ENCODE data around the gene ARHGAP40.

DNA sequence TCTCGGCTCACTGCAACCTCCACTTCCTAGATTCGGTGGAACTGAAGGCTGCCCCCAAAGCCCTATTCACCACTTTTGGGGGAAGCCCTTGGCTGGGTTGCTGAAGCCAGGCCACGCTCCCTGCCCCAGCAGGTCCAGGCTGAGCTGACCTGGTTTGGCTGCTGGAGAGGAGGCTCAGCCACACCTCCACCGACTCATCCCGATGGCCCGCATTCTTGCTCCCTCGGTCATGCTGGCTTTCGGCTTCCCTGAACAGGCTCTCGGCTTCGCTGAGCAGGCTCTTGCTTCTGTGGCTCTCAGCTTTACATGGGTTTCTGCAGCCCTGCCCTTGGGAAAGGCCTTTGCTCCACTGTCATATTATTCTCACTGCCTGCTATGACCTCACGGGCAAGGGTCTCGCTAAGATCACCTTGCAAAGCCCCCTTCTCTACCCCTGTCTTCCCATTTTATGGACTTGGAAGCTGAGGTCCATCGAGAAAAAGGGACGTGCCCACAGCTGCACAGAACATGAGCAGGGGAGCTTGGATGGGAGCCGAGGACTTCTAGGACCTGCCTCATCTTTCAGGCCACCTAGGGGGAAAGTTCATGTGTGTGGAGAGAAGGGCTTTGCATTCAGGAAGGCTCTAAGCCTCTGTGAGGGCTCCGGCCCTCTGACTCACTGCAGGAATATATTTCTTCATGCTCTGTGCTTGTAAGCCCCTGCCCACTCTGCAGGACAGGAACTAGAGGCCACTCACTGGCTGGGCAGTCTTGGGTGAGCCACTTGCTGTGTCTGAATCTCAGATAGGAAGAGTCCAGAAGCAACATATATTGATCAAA is 15.6 kb downstream of the ARHGAP40 start:
- TF ChIP-seq, protein P1, sequence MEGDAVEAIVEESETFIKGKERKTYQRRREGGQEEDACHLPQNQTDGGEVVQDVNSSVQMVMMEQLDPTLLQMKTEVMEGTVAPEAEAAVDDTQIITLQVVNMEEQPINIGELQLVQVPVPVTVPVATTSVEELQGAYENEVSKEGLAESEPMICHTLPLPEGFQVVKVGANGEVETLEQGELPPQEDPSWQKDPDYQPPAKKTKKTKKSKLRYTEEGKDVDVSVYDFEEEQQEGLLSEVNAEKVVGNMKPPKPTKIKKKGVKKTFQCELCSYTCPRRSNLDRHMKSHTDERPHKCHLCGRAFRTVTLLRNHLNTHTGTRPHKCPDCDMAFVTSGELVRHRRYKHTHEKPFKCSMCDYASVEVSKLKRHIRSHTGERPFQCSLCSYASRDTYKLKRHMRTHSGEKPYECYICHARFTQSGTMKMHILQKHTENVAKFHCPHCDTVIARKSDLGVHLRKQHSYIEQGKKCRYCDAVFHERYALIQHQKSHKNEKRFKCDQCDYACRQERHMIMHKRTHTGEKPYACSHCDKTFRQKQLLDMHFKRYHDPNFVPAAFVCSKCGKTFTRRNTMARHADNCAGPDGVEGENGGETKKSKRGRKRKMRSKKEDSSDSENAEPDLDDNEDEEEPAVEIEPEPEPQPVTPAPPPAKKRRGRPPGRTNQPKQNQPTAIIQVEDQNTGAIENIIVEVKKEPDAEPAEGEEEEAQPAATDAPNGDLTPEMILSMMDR (IDR thresholded peaks at IDR 0.05; ENCODE audit: low read depth, low read length), result no peak
- TF ChIP-seq POLR2A (IDR thresholded peaks at IDR 0.05; ENCODE audit: extremely low read depth, insufficient read length) (no peak), MYC (IDR thresholded peaks at IDR 0.05; ENCODE audit: low read depth, low read length) (no peak)
- TF ChIP-seq, protein P2, sequence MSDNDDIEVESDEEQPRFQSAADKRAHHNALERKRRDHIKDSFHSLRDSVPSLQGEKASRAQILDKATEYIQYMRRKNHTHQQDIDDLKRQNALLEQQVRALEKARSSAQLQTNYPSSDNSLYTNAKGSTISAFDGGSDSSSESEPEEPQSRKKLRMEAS (IDR thresholded peaks at IDR 0.05; ENCODE audit: low read depth, low read length), result no peak

Measured in NB4 (cell line).